ENCODE results near the gene PFN4.

GRCh38 chr2:24110660-24111303 lies 12.4 kb downstream of the PFN4 start:
- TF ChIP-seq EZH2phosphoT487 (IDR thresholded peaks at IDR 0.05; ENCODE audit: borderline replicate concordance, low read length) (no peak), CTCF (IDR thresholded peaks at IDR 0.05; ENCODE audit: low read depth, low read length, poor library complexity, severe bottlenecking) (no peak)
